ENCODE measurements around the gene ARF5. TPM values are rescaled to one million over a fixed set of nuclear protein-coding genes. Genes with fewer than 3 reads are reported as not detected.

Gene ARF5
- total RNA-seq, 4 donors from 2014 or later: 117 to 180 (median 147) TPM

DNA sequence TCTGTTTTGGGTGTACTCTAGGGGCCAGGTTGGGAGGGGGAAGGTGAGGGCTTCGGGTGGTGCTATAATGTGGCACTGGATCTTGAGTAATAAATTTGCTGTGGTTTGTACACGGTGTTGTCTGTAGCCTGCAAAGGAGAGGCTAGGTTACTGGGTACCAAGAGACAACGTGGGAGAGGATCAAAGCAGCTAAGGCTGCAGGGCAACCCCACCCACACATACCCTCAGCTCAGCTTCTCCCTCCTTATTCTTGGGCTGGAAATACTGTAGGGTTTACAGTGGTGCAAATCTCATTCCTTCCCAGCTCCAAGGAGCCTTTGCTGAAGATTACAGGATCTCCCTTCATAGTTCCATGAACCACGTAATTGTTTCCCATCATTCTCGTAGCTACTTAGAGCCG is 3.4 kb downstream of the ARF5 start:
- intact Hi-C loops (cut with DNase I): no loop called here
- Histone ChIP-seq H3K36me3 (peaks cover 19 to 39% (median 32%) of the 10 kb centered on the region in 4 donors), H3K27me3 (no peaks in the 10 kb centered on the region), H3K4me3 (no peak overlapping the region), H3K4me1 (peaks cover 6 to 26% (median 21%) of the 10 kb centered on the region in 4 donors), H3K27ac (replicated peaks in 1 of 4) (no peak overlapping the region), H3K9me3 (no peaks in the 10 kb centered on the region)
- no peak for DNase-seq (ENCODE audit: extremely low spot score)
- WGBS: 76% methylated on average over 6 of the region's 6 CpGs
- TF ChIP-seq, protein P1, sequence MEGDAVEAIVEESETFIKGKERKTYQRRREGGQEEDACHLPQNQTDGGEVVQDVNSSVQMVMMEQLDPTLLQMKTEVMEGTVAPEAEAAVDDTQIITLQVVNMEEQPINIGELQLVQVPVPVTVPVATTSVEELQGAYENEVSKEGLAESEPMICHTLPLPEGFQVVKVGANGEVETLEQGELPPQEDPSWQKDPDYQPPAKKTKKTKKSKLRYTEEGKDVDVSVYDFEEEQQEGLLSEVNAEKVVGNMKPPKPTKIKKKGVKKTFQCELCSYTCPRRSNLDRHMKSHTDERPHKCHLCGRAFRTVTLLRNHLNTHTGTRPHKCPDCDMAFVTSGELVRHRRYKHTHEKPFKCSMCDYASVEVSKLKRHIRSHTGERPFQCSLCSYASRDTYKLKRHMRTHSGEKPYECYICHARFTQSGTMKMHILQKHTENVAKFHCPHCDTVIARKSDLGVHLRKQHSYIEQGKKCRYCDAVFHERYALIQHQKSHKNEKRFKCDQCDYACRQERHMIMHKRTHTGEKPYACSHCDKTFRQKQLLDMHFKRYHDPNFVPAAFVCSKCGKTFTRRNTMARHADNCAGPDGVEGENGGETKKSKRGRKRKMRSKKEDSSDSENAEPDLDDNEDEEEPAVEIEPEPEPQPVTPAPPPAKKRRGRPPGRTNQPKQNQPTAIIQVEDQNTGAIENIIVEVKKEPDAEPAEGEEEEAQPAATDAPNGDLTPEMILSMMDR (IDR thresholded peaks at IDR 0.05): no peak
- no peak for TF ChIP-seq POLR2A (IDR thresholded peaks at IDR 0.05; ENCODE audit: low read depth)
- TF ChIP-seq EP300 (IDR thresholded peaks at IDR 0.05): no peak
- no peak for TF ChIP-seq POLR2AphosphoS5 (IDR thresholded peaks at IDR 0.05)

- 72% methylated on average over 4 of the region's 4 CpGs for WGBS
- intact Hi-C loops (cut with DNase I): no loop called here
- H3K36me3 ChIP-seq: peaks cover 19 to 39% (median 32%) of the 10 kb centered on the region in 4 donors
- H3K27ac ChIP-seq (replicated peaks in 1 of 4): no peak overlapping the region
- H3K4me3 ChIP-seq: no peak overlapping the region
- no peaks in the 10 kb centered on the region for H3K9me3 ChIP-seq
- TF ChIP-seq POLR2A (IDR thresholded peaks at IDR 0.05; ENCODE audit: low read depth): no peak
- DNase-seq (ENCODE audit: extremely low spot score): no peak
- no peaks in the 10 kb centered on the region for H3K27me3 ChIP-seq
- H3K4me1 ChIP-seq: peaks cover 6 to 21% (median 17%) of the 10 kb centered on the region in 4 donors
Measured at GRCh38 chr7:127592550-127592949, 4.3 kb downstream of the ARF5 start.

DNA sequence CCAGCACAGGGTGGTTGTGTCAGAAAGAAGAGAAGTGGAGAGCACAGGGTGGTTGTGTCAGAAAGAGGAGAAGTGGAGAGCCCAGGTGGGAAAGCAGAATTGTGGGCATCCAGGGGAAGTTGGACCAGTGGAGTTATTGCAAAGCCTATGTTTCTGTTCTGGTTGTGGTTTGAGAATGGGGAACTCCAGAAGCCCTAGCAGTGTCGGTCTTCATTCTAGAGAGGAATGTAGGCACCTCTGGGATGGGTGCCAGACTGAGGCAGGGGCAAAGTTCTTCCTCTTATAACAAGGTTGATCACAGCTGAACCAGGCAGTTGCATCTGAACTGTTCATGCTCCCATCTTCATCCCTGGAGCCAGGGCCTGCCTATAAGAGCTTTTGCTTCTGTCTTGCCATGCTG is 6.3 kb downstream of the ARF5 start:
- H3K4me1 ChIP-seq: peaks cover under 1 to 8% (median 5%) of the 10 kb centered on the region in 4 donors
- peaks cover 19 to 39% (median 32%) of the 10 kb centered on the region in 4 donors for H3K36me3 ChIP-seq
- no peak overlapping the region for H3K27ac ChIP-seq (replicated peaks in 1 of 4)
- intact Hi-C loops (cut with DNase I): no loop called here
- TF ChIP-seq POLR2A (IDR thresholded peaks at IDR 0.05; ENCODE audit: low read depth) (no peak), EP300 (IDR thresholded peaks at IDR 0.05) (no peak), POLR2AphosphoS5 (IDR thresholded peaks at IDR 0.05) (no peak)
- TF ChIP-seq, protein P1 (IDR thresholded peaks at IDR 0.05): no peak
- WGBS: 50% methylated on average over 1 of the region's 1 CpG
- no peaks in the 10 kb centered on the region for H3K9me3 ChIP-seq
- no peak overlapping the region for H3K4me3 ChIP-seq
- H3K27me3 ChIP-seq: no peaks in the 10 kb centered on the region
- DNase-seq (ENCODE audit: extremely low spot score): no peak

GRCh38 chr7:127595737-127596136 is 7.5 kb downstream of the ARF5 start:
- no peak for DNase-seq (ENCODE audit: extremely low spot score)
- TF ChIP-seq EP300 (IDR thresholded peaks at IDR 0.05) (no peak), POLR2AphosphoS5 (IDR thresholded peaks at IDR 0.05) (no peak), POLR2A (IDR thresholded peaks at IDR 0.05; ENCODE audit: low read depth) (no peak)
- TF ChIP-seq, protein P1 (IDR thresholded peaks at IDR 0.05): no peak
- H3K9me3 ChIP-seq: no peaks in the 10 kb centered on the region
- H3K36me3 ChIP-seq: peaks cover 13 to 28% (median 21%) of the 10 kb centered on the region in 4 donors
- 98% methylated on average over 5 of the region's 5 CpGs for WGBS
- H3K27me3 ChIP-seq: no peaks in the 10 kb centered on the region
- intact Hi-C loops (cut with DNase I): no loop called here
- H3K4me1 ChIP-seq: no peaks in the 10 kb centered on the region
- no peak overlapping the region for H3K4me3 ChIP-seq
- no peak overlapping the region for H3K27ac ChIP-seq (replicated peaks in 1 of 4)

- WGBS: 60% methylated on average over 6 of the region's 6 CpGs
- Histone ChIP-seq H3K4me1 (no peaks in the 10 kb centered on the region), H3K36me3 (peaks cover 0 to 3% (median 1%) of the 10 kb centered on the region in 4 donors), H3K27ac (replicated peaks in 1 of 4) (no peak overlapping the region), H3K27me3 (no peaks in the 10 kb centered on the region), H3K4me3 (no peak overlapping the region), H3K9me3 (no peaks in the 10 kb centered on the region)
- no peak for DNase-seq (ENCODE audit: extremely low spot score)
- TF ChIP-seq POLR2A (IDR thresholded peaks at IDR 0.05; ENCODE audit: low read depth) (no peak), EP300 (IDR thresholded peaks at IDR 0.05) (no peak), POLR2AphosphoS5 (IDR thresholded peaks at IDR 0.05) (no peak)
- TF ChIP-seq, protein P1 (IDR thresholded peaks at IDR 0.05): no peak
- intact Hi-C loops (cut with DNase I): no loop called here
Measured at GRCh38 chr7:127598318-127598717, 10.1 kb downstream of the ARF5 start.

Measured in esophagus muscularis mucosa (tissue), 4 donors.